H1 (cell line): Measurements from ENCODE around the gene ACTR2. TPM values are rescaled to one million over a fixed set of nuclear protein-coding genes. Genes with fewer than 3 reads are reported as not detected.
A peak's percentile ranks its signal among the peaks of the same experiment; 100 is the strongest.

Experiments
- CTCF ChIA-PET: fragments of 300-600 bp; sonication (Branson Sonifier 250); formaldehyde crosslinking; loops from one replicate; lab custom pipeline; 2021; ENCODE audit not compliant: partially characterized antibody; lab: Charles Lee
- POLR2A ChIA-PET: fragments of 300-600 bp; sonication (Branson Sonifier 250); formaldehyde crosslinking; loops from one replicate; lab custom pipeline; 2021; ENCODE audit warnings: inconsistent platforms; ENCODE audit not compliant: partially characterized antibody; lab: Charles Lee
- DNase-seq, 2 experiments: peaks; one replicate each; pipeline versions ENCODE4 v3.0.0 to v3.0.0-alpha.2; 2010 to 2022; ENCODE audit warnings: low spot score in 2 of 2, low read depth in 1 of 2, mixed read lengths in 1 of 2
- FAIRE-seq: peaks from 2 replicates; lab custom pipeline; 2011; peaks lifted over from hg19 to GRCh38; lab: Jason Lieb, UNC
- H2AFZ ChIP-seq: 2 replicates; pipeline ENCODE4 v1.8.1; 2012; ENCODE audit warnings: low read length, inconsistent platforms
- H2AK5ac ChIP-seq: 2 replicates; pipeline ENCODE4 v1.6.1; 2013; ENCODE audit warnings: low read depth, low read length
- H2BK120ac ChIP-seq: replicated peaks from 2 replicates; pipeline ENCODE3; 2013; ENCODE audit warnings: low read depth, low read length, inconsistent platforms
- H2BK12ac ChIP-seq: 2 replicates; pipeline ENCODE4 v1.6.1; 2013; ENCODE audit warnings: low read depth, low read length
- H2BK15ac ChIP-seq: 2 replicates; pipeline ENCODE4 v1.6.1; 2013; ENCODE audit warnings: low read length
- H2BK20ac ChIP-seq: 2 replicates; pipeline ENCODE4 v1.6.1; 2013; ENCODE audit warnings: low read length
- H2BK5ac ChIP-seq: 2 replicates; pipeline ENCODE4 v1.6.1; 2013; ENCODE audit warnings: low read depth, low read length
- H3K14ac ChIP-seq: 2 replicates; pipeline ENCODE4 v1.6.1; 2013; ENCODE audit warnings: inconsistent platforms; ENCODE audit not compliant: insufficient read length
- H3K18ac ChIP-seq: 2 replicates; pipeline ENCODE4 v1.6.1; 2013; ENCODE audit warnings: low read length; ENCODE audit errors: extremely low read depth
- H3K23ac ChIP-seq: 2 replicates; pipeline ENCODE4 v1.6.1; 2013; ENCODE audit warnings: inconsistent platforms; ENCODE audit not compliant: insufficient read length
- H3K23me2 ChIP-seq: 2 replicates; pipeline ENCODE4 v1.6.1; 2013; ENCODE audit warnings: low read depth, low read length
- H3K27ac ChIP-seq: 2 replicates; pipeline ENCODE4 v1.6.1; 2011; ENCODE audit warnings: low read depth, low read length, inconsistent platforms
- H3K27me3 ChIP-seq, 4 experiments: replicated peaks in 1 of 4; 1 replicate in 1 of 4; 2 replicates in 3 of 4; pipeline versions ENCODE4 v1.6.1 to v1.8.1; 2011 to 2013; ENCODE audit warnings: low read length in 3 of 4, mild to moderate bottlenecking in 3 of 4, inconsistent platforms in 2 of 4, mixed read lengths in 2 of 4, moderate library complexity in 1 of 4; ENCODE audit not compliant: control insufficient read depth in 3 of 4, insufficient read depth in 3 of 4; ENCODE audit errors: extremely low read depth in 1 of 4
- H3K36me3 ChIP-seq, 4 experiments: 2 replicates each; pipeline versions ENCODE4 v1.6.1 to v1.8.1; 2011 to 2013; ENCODE audit warnings: mild to moderate bottlenecking in 4 of 4, low read length in 3 of 4, moderate library complexity in 2 of 4, control low read depth in 1 of 4, inconsistent platforms in 1 of 4; ENCODE audit not compliant: insufficient read depth in 4 of 4, control insufficient read depth in 2 of 4
- H3K4ac ChIP-seq: replicated peaks from 2 replicates; pipeline ENCODE3; 2013; ENCODE audit warnings: low read length, low read depth, mixed read lengths, inconsistent platforms; ENCODE audit not compliant: insufficient read length
- H3K4me1 ChIP-seq, 4 experiments: replicated peaks in 1 of 4; 1 replicate in 1 of 4; 2 replicates in 3 of 4; pipeline versions ENCODE4 v1.6.1 to v1.8.1; 2011 to 2013; ENCODE audit warnings: low read length in 3 of 4, inconsistent platforms in 2 of 4, mixed read lengths in 1 of 4; ENCODE audit not compliant: insufficient read depth in 4 of 4, control insufficient read depth in 3 of 4
- H3K4me2 ChIP-seq, 2 experiments: 2 replicates each; pipeline versions ENCODE4 v1.6.1 to v1.8.1; 2011 to 2013; ENCODE audit warnings: low read depth in 2 of 2, low read length in 2 of 2, control low read depth in 1 of 2, inconsistent platforms in 1 of 2, mild to moderate bottlenecking in 1 of 2; ENCODE audit not compliant: insufficient read depth in 1 of 2
- H3K4me3 ChIP-seq, 4 experiments: fragments of 200-600, 300-600 bp in 1 of 4; sonication (generic), shearing (Covaris generic), sonication (Bioruptor Twin) in 1 of 4; 2 replicates each; pipeline versions ENCODE4 v1.5.1 to v1.8.1; 2011 to 2016; ENCODE audit warnings: low read length in 4 of 4, low read depth in 3 of 4, control low read depth in 2 of 4, inconsistent platforms in 2 of 4, mild to moderate bottlenecking in 2 of 4, mixed read lengths in 1 of 4, moderate library complexity in 1 of 4; ENCODE audit not compliant: insufficient read depth in 2 of 4; ENCODE audit errors: extremely low read depth in 1 of 4
- H3K56ac ChIP-seq: replicated peaks from 2 replicates; pipeline ENCODE3; 2013; ENCODE audit warnings: low read depth, mild to moderate bottlenecking, mixed read lengths, low read length, inconsistent platforms; ENCODE audit not compliant: insufficient read length
- H3K79me1 ChIP-seq: 2 replicates; pipeline ENCODE4 v1.6.1; 2013; ENCODE audit warnings: low read depth, low read length, control low read depth
- H3K79me2 ChIP-seq, 2 experiments: 2 replicates each; pipeline versions ENCODE4 v1.6.1 to v1.8.1; 2012 to 2013; ENCODE audit warnings: low read length in 2 of 2, mild to moderate bottlenecking in 2 of 2, inconsistent platforms in 1 of 2; ENCODE audit not compliant: insufficient read depth in 2 of 2, control insufficient read depth in 1 of 2
- H3K9ac ChIP-seq, 4 experiments: replicated peaks in 1 of 4; 1 replicate in 1 of 4; 2 replicates in 3 of 4; pipeline versions ENCODE4 v1.6.1 to v1.8.1; 2011 to 2013; ENCODE audit warnings: low read depth in 3 of 4, low read length in 3 of 4, control low read depth in 2 of 4, mild to moderate bottlenecking in 2 of 4, moderate library complexity in 2 of 4, inconsistent platforms in 1 of 4; ENCODE audit errors: extremely low read depth in 1 of 4
- H3K9me3 ChIP-seq, 2 experiments: 2 replicates each; pipeline versions ENCODE4 v1.6.1 to v1.8.1; 2012 to 2013; ENCODE audit warnings: mild to moderate bottlenecking in 2 of 2, moderate library complexity in 2 of 2, control low read depth in 1 of 2, inconsistent platforms in 1 of 2, low read depth in 1 of 2, low read length in 1 of 2, mixed read lengths in 1 of 2; ENCODE audit not compliant: insufficient read depth in 2 of 2
- H4K20me1 ChIP-seq, 2 experiments: replicated peaks in 1 of 2; 2 replicates each; pipeline versions ENCODE3 to v1.8.1; 2011 to 2013; ENCODE audit warnings: inconsistent platforms in 2 of 2, low read length in 2 of 2, mild to moderate bottlenecking in 1 of 2; ENCODE audit not compliant: insufficient read depth in 2 of 2, control insufficient read depth in 1 of 2
- H4K5ac ChIP-seq: 2 replicates; pipeline ENCODE4 v1.6.1; 2013; ENCODE audit warnings: low read length, low read depth, mixed read lengths, inconsistent platforms; ENCODE audit not compliant: insufficient read length
- H4K8ac ChIP-seq: 2 replicates; pipeline ENCODE4 v1.8.0; 2013; ENCODE audit warnings: mild to moderate bottlenecking, moderate library complexity, low read length, inconsistent platforms; ENCODE audit not compliant: insufficient read depth; ENCODE audit errors: extremely low read depth
- H4K91ac ChIP-seq: replicated peaks from 2 replicates; pipeline ENCODE3; 2013; ENCODE audit warnings: low read length, mixed read lengths, inconsistent platforms; ENCODE audit not compliant: insufficient read length
- POLR2AphosphoS5 ChIP-seq: IDR thresholded peaks from 2 replicates; pipeline ENCODE4 v1.6.1; 2011; ENCODE audit warnings: low read depth, low read length
- WGBS, 2 experiments: shearing (Covaris generic) in 1 of 2; methylation state at CpG; one replicate each; pipeline versions ENCODE4 v1.1.6 to v1.1.7; 2013 to 2015; ENCODE audit warnings: low lambda C conversion rate in 2 of 2, mixed read lengths in 2 of 2, inconsistent platforms in 1 of 2, low coverage in 1 of 2, missing lambda C conversion rate in 1 of 2; ENCODE audit not compliant: insufficient replicate concordance in 2 of 2, insufficient coverage in 1 of 2, insufficient read length in 1 of 2; ENCODE audit errors: extremely low coverage in 1 of 2, missing lambda C conversion rate in 1 of 2; 5-methylcytosine and 5-hydroxymethylcytosine counted together
- polyA plus RNA-seq, 7 experiments: library from polyadenylated mRNA; depleted of rRNA in 3 of 7; stranded (reverse) in 5 of 7; unstranded in 2 of 7; fragments of >200 nt in 5 of 7; fragments of 200-250 nt in 2 of 7; gene quantifications; 1 replicate in 5 of 7; 2 replicates in 1 of 7; 4 replicates in 1 of 7; pipeline versions ENCODE4 v1.2.1 to v1.2.3, GENCODE V29; 2011 to 2013; ENCODE audit warnings: missing spikeins in 2 of 7, mixed read lengths in 2 of 7
- total RNA-seq: library from RNA; stranded (reverse); fragmentation: NEBNext Ultra II Directional; extraction: Animal tissue kit (Norgen Biotek cat#: 25700); gene quantifications from 2 replicates; pipeline ENCODE4 v1.2.1, GENCODE V29; 2021
- TF ChIP-seq, protein P1 (sequence below), 3 experiments: IDR thresholded peaks; 1 replicate in 2 of 3; 2 replicates in 1 of 3; pipeline versions ENCODE4 v1.5.1 to v1.6.1; 2011; ENCODE audit warnings: low read length in 3 of 3, mild to moderate bottlenecking in 3 of 3, inconsistent platforms in 2 of 3, low read depth in 1 of 3, moderate library complexity in 1 of 3; ENCODE audit not compliant: insufficient read depth in 1 of 3; ENCODE audit errors: control extremely low read depth in 1 of 3

The ACTR2 gene
- total and polyA plus RNA-seq, 2 of the 8 experiments (the other 6 are each of a cell fraction or from before 2014, with no cell fraction given), result 28.3 to 171 TPM

DNA sequence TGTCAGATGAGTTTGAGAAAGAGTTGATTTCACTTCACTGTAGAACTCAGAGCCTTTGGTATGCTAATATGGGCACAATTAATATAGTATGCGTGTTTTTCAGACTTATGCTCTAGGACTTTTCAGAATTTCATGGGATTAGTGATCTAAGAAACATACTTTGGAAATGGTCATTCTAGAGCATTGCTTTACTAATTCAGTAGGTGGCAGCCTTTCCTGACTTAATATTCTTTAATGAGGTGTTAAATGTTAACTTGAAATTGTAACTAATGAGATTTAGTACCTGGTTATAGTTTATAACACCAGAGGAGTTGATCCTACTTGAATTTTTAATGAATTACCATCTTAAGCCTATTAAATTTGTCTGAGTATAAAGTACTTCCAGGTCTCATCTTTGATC is 28.4 kb downstream of the ACTR2 start:
- POLR2A ChIA-PET, result no interaction called here
- Histone ChIP-seq H2AFZ (no peak overlapping the region), H3K18ac (no peak overlapping the region), H3K27ac (no peak overlapping the region), H3K4me2 (no peak overlapping the region), H3K79me2 (no peaks in the 10 kb centered on the region), H3K23ac (no peak overlapping the region), H3K9me3 (no peaks in the 10 kb centered on the region), H2BK120ac (no peak overlapping the region), H2BK20ac (no peak overlapping the region), H2BK5ac (no peak overlapping the region), H2BK12ac (no peak overlapping the region), H3K79me1 (no peaks in the 10 kb centered on the region), H3K4ac (no peak overlapping the region), H4K8ac (no peak overlapping the region), H3K36me3 (peaks cover 0 to 21% (median 0%) of the 10 kb centered on the region in 4 experiments; a peak in 4 of 8 replicates), H3K56ac (no peak overlapping the region), H4K20me1 (peaks cover 0 to 2% of the 10 kb centered on the region in 2 experiments), H4K5ac (no peak overlapping the region), H3K27me3 (no peaks in the 10 kb centered on the region), H3K9ac (no peak overlapping the region), H3K14ac (no peak overlapping the region), H3K4me1 (no peaks in the 10 kb centered on the region), H3K23me2 (no peaks in the 10 kb centered on the region; the same call in 1 of the 2 replicates), H2AK5ac (no peak overlapping the region), H4K91ac (no peak overlapping the region), H3K4me3 (no peak overlapping the region), H2BK15ac (no peak overlapping the region)
- no peak for DNase-seq
- CTCF ChIA-PET, result interaction anchor here (1.4 to 2.2 kb wide), 3 partner anchors 9 to 311 kb away, joined by 5 to 6 read pairs (median 6); no protein-coding TSS in a partner anchor
- no peak for TF ChIP-seq POLR2AphosphoS5
- TF ChIP-seq, protein P1, sequence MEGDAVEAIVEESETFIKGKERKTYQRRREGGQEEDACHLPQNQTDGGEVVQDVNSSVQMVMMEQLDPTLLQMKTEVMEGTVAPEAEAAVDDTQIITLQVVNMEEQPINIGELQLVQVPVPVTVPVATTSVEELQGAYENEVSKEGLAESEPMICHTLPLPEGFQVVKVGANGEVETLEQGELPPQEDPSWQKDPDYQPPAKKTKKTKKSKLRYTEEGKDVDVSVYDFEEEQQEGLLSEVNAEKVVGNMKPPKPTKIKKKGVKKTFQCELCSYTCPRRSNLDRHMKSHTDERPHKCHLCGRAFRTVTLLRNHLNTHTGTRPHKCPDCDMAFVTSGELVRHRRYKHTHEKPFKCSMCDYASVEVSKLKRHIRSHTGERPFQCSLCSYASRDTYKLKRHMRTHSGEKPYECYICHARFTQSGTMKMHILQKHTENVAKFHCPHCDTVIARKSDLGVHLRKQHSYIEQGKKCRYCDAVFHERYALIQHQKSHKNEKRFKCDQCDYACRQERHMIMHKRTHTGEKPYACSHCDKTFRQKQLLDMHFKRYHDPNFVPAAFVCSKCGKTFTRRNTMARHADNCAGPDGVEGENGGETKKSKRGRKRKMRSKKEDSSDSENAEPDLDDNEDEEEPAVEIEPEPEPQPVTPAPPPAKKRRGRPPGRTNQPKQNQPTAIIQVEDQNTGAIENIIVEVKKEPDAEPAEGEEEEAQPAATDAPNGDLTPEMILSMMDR (IDR thresholded peaks at IDR 0.05; ENCODE audit: control extremely low read depth in 1 of 3, insufficient read depth in 1 of 3, low read depth in 1 of 3, low read length in 3 of 3), result peak in 1 of 3 experiments; percentile 3; a peak in 1 of 4 replicates
- WGBS, 2 experiments, result 95% methylated on average over 1 of the region's 1 CpG; no CpG with 5 or more reads in 1 of the 2 experiments
- no peak for FAIRE-seq
